ENCODE results near the gene ARPIN. TPM values are rescaled to one million over a fixed set of nuclear protein-coding genes. Genes with fewer than 3 reads are reported as not detected.

ARPIN gene
- total RNA-seq, 2 experiments from 2014 or later, result not detected

GRCh38 chr15:89926158-89926557 lies 13.4 kb upstream of the ARPIN start:
- CTCF ChIA-PET (ENCODE audit: unreplicated experiment), result interaction anchor here (0.7 kb wide), 1 partner anchor 22 kb away, joined by 4 read pairs; no protein-coding TSS in a partner anchor

GRCh38 chr15:89917442-89918101 lies 4.8 kb upstream of the ARPIN start:
- Histone ChIP-seq H3K4me2 (ENCODE audit: low read length) (no peak overlapping the region), H3K4me3 (ENCODE audit: low read depth, low read length, poor library complexity, severe bottlenecking) (no peak overlapping the region), H3K36me3 (ENCODE audit: insufficient read depth, low read length) (no peaks in the 10 kb centered on the region), H3K9me2 (ENCODE audit: insufficient read depth, low read length) (no peaks in the 10 kb centered on the region), H3K4me1 (ENCODE audit: insufficient read depth, low read length, poor library complexity, severe bottlenecking) (no peaks in the 10 kb centered on the region), H3K27ac (ENCODE audit: low read depth, low read length, poor library complexity, severe bottlenecking) (no peak overlapping the region), H4K20me1 (ENCODE audit: insufficient read depth, low read length) (no peaks in the 10 kb centered on the region), H3K9me3 (ENCODE audit: low read length) (no peaks in the 10 kb centered on the region), H3K79me2 (ENCODE audit: insufficient read depth, low read depth, low read length) (no peaks in the 10 kb centered on the region), H2AFZ (ENCODE audit: low read length) (no peak overlapping the region)
- TF ChIP-seq EZH2phosphoT487 (IDR thresholded peaks at IDR 0.05; ENCODE audit: borderline replicate concordance, low read depth, low read length) (no peak), CTCF (conservative IDR thresholded peaks at IDR 0.05; ENCODE audit: low read length) (no peak)
- intact Hi-C loops (cut with micrococcal nuclease; ENCODE audit: unreplicated experiment), result no loop called here
- BruUV-seq (replicated peaks), result no TSS peak
- no peak for DNase-seq (ENCODE audit: low spot score)
- POLR2A ChIA-PET, result interaction anchor here (0.6 to 0.7 kb wide), 2 partner anchors 141 to 297 kb away, joined by 3 to 4 read pairs; no protein-coding TSS in a partner anchor
- CTCF ChIA-PET (ENCODE audit: unreplicated experiment), result interaction anchor here (0.5 kb wide), 1 partner anchor 181 kb away, joined by 3 read pairs; no protein-coding TSS in a partner anchor

More at GRCh38 chr15:89926158-89926557, 13.4 kb upstream of the ARPIN start:
- no peak overlapping the region for H2AFZ ChIP-seq (ENCODE audit: low read length)
- no peaks in the 10 kb centered on the region for H3K4me1 ChIP-seq (ENCODE audit: insufficient read depth, low read length, poor library complexity, severe bottlenecking)
- H3K9me2 ChIP-seq (ENCODE audit: insufficient read depth, low read length), result no peaks in the 10 kb centered on the region
- POLR2A ChIA-PET, result interaction anchor here (0.7 kb wide), 2 partner anchors 91 to 96 kb away, joined by 3 to 4 read pairs; no protein-coding TSS in a partner anchor
- TF ChIP-seq CTCF (conservative IDR thresholded peaks at IDR 0.05; ENCODE audit: low read length) (no peak), EZH2phosphoT487 (IDR thresholded peaks at IDR 0.05; ENCODE audit: borderline replicate concordance, low read depth, low read length) (no peak)
- H3K4me3 ChIP-seq (ENCODE audit: low read depth, low read length, poor library complexity, severe bottlenecking), result no peak overlapping the region
- no peaks in the 10 kb centered on the region for H3K79me2 ChIP-seq (ENCODE audit: insufficient read depth, low read depth, low read length)
- no peak for DNase-seq (ENCODE audit: low spot score)
- no peak overlapping the region for H3K4me2 ChIP-seq (ENCODE audit: low read length)
- H3K27ac ChIP-seq (ENCODE audit: low read depth, low read length, poor library complexity, severe bottlenecking), result no peak overlapping the region
- H4K20me1 ChIP-seq (ENCODE audit: insufficient read depth, low read length), result no peaks in the 10 kb centered on the region
- no peaks in the 10 kb centered on the region for H3K9me3 ChIP-seq (ENCODE audit: low read length)
- H3K36me3 ChIP-seq (ENCODE audit: insufficient read depth, low read length), result no peaks in the 10 kb centered on the region
- BruUV-seq (replicated peaks), result no TSS peak
- intact Hi-C loops (cut with micrococcal nuclease; ENCODE audit: unreplicated experiment), result no loop called here

GRCh38 chr15:89916660-89917059 lies 3.9 kb upstream of the ARPIN start:
- Histone ChIP-seq H2AFZ (ENCODE audit: low read length) (no peak overlapping the region), H3K36me3 (ENCODE audit: insufficient read depth, low read length) (no peaks in the 10 kb centered on the region), H3K4me2 (ENCODE audit: low read length) (no peak overlapping the region), H3K27ac (ENCODE audit: low read depth, low read length, poor library complexity, severe bottlenecking) (no peak overlapping the region), H3K4me3 (ENCODE audit: low read depth, low read length, poor library complexity, severe bottlenecking) (no peak overlapping the region), H4K20me1 (ENCODE audit: insufficient read depth, low read length) (no peaks in the 10 kb centered on the region), H3K79me2 (ENCODE audit: insufficient read depth, low read depth, low read length) (no peaks in the 10 kb centered on the region), H3K4me1 (ENCODE audit: insufficient read depth, low read length, poor library complexity, severe bottlenecking) (no peaks in the 10 kb centered on the region), H3K9me3 (ENCODE audit: low read length) (no peaks in the 10 kb centered on the region), H3K9me2 (ENCODE audit: insufficient read depth, low read length) (no peaks in the 10 kb centered on the region)
- DNase-seq (ENCODE audit: low spot score), result no peak
- intact Hi-C loops (cut with micrococcal nuclease; ENCODE audit: unreplicated experiment), result no loop called here
- POLR2A ChIA-PET, result interaction anchor here (0.6 kb wide), 1 partner anchor 248 kb away, joined by 3 read pairs; no protein-coding TSS in a partner anchor
- TF ChIP-seq CTCF (conservative IDR thresholded peaks at IDR 0.05; ENCODE audit: low read length) (no peak), EZH2phosphoT487 (IDR thresholded peaks at IDR 0.05; ENCODE audit: borderline replicate concordance, low read depth, low read length) (no peak)
- no TSS peak for BruUV-seq (replicated peaks)
- CTCF ChIA-PET (ENCODE audit: unreplicated experiment), result no interaction called here

All from OCI-LY7 (cell line).